Cerebellar nuclear complex (tissue), 1 donor: Measurements from ENCODE around the gene RIN3.

Source experiments
- DNase-seq, 2 experiments: peaks; one replicate each; lab custom pipeline; 2025; lab: John Stamatoyannopoulos, UW

Gene RIN3

DNA sequence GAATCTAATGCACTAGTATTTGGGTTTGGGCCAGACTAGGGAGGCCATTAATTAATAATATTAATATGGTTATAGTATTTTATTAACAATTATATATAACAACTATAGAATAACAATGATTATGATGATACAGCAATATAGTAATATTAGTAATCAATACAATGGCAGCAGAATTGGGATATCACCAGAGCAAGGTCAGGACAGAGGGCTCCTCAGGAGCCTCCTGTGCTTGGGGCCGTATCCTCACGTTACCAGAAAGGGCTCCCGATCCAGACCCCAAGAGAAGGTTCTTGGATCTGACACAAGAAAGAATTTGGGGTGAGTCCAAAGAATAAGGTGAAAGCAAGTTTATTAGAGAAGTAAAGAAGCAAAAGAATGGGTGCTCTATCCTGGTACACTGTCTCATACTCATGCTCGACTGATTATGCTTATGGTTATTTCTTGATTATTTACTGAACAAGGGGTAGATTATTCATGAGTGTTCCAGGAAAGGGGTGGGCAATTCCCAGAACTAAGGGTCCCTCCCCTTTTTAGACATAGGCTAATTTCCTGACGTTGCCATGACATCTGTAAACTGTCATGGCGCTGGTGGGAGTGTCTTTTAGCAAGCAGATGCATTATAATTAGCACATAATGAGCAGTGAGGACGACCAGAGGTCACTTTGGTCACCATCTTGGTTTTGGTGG, 61.6 kb downstream of the RIN3 start:
- DNase-seq: no peak

DNA sequence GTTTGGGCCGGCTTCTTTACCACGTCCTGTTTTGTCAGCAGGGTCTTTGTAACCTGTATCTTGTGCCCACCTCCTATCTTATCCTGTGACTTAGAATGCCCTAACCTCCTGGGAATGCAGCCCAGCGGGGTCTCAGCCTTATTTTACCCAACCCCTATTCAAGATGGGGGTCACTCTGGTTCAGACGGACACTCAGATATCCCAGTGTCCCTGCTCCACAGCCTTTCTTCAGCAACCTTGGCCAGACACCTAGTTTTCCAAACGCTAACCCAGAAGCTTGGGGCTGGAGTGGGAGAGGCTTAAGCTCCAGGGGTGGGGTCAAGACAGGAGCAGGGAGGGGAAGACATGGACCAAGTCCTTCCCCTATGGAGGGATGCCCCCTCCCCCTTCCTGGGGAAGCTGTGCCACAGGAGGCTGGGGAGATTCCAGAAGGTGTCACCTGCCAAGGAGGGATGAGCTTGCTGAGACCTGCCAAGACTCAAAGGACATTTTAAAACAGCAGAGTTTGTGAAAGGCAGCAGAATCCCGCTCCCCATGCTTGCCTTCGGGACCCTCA, 62.2 kb downstream of the RIN3 start:
- DNase-seq: no peak

- DNase-seq: no peak
Measured at GRCh38 chr14:92577321-92577742, 63.8 kb downstream of the RIN3 start.

DNA sequence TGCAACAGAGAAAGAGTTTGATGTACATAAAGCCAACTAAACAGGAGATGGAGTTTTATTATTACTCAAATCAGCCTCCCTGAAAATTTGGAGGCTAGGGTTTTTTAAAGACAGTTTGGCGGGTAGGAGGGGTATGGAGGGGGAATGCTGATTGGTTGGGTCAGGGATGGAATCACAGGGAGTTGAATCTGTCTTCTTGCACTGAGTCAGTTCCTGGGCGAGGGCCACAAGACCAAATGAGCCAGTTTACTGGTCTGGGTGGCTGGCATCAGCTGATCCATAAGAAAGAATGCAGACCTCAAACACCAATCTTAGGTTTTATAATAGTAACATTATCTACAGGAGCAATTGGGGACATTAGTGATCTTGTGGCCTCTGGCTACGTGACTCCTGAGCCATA, 64.9 kb downstream of the RIN3 start:
- DNase-seq: no peak

DNA sequence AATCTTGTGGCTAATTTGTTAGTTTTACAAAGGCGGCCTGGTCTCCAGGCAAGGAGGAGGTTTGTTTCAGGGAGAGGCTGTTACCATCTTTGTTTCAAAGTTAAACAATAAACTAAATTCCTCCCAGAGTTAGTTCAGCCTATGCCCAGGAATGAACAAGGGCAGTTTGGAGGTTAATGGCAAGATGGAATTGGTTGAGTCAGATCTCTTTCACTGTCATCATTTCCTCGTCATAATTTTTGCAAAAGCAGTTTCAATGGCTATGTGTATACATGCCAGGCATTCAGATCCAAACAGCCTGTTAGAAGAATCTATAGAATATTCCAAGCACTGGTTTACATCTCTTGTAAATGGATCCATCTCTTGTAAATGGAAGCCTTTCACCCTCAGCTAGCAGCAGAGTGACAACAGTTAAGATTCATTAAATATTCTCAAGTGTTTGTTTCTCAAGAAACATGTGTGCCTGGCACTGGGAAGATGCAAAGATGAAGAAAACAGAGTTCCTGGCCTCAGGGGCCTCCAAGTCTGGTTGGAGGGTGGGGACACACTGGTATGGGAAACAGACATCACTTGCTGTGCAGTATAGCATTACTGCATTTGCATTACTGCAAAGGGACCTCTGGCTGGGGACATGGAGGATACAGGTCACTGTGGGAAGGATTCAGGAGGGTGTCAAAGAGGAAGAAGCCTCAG, 65.8 kb downstream of the RIN3 start:
- no peak for DNase-seq

DNA sequence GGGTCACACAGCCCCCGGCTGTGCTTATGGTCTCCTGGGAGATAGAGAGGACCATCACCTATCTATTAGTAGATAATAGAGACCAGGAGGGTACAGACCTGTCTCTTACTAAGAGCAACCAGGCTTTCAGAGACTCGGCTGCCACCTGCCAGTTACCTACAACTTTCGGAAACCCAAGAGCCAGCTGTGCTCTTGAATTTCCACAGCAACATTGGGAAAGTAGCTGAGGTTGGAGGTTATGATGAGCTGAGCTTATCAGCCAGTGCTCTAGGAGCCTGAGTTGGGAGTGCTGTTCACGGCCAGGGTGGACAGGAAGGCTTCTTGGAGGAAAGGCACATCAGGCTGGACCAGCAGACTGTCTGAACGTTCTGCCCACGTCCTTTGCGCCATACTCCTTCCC, 67.6 kb downstream of the RIN3 start:
- no peak for DNase-seq

DNA sequence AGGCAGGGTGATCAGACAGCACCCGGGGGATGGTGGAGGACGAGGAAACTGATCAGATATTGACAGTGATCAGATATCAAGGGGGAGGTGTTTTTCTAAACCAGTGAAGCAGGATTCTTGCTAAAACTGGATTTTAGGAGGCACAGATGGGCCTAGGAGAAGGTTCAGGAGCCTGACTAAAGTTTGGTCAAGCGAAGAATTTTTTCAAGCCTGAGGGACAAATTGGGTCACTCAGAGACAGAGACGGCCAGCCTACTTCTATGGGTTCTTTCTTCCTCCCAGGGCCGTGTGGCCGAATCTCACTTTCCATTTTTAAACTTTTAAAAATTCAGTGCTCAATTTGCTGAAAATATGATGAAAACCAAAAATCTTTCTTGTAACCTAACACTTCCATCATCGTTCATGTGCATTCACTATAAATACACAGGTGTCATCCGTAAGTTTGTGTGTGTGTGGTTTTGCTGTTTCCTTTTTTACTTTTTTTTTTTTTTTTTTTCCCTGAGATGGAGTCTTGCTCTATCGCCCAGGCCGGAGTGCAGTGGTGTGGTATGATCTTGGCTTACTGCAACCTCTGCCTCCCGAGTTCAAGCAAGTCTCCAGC, 68.5 kb downstream of the RIN3 start:
- no peak for DNase-seq

- no peak for DNase-seq
Measured at GRCh38 chr14:92582706-92583452, 69.3 kb downstream of the RIN3 start.

GRCh38 chr14:92584220-92584619, 70.6 kb downstream of the RIN3 start:
- DNase-seq: no peak

DNA sequence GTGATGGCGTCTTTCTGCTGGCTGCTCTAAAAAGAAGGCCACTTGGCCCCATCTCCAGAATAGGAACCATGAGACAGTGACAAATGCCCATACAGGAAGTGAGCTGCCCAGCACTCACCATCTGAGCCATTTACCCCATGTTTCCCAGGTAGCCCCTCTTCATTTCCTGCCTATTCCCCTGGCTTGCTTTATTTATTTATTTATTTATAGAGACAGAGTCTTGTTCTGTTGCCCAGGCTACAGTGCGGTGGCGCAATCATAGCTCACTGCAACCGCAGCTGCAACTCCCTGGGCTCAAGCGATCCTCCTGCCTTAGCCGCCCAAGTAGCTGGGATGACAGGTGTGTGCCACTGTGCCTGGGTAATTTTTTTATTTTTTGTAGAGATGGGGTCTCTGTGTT, 71.2 kb downstream of the RIN3 start:
- DNase-seq: no peak

DNA sequence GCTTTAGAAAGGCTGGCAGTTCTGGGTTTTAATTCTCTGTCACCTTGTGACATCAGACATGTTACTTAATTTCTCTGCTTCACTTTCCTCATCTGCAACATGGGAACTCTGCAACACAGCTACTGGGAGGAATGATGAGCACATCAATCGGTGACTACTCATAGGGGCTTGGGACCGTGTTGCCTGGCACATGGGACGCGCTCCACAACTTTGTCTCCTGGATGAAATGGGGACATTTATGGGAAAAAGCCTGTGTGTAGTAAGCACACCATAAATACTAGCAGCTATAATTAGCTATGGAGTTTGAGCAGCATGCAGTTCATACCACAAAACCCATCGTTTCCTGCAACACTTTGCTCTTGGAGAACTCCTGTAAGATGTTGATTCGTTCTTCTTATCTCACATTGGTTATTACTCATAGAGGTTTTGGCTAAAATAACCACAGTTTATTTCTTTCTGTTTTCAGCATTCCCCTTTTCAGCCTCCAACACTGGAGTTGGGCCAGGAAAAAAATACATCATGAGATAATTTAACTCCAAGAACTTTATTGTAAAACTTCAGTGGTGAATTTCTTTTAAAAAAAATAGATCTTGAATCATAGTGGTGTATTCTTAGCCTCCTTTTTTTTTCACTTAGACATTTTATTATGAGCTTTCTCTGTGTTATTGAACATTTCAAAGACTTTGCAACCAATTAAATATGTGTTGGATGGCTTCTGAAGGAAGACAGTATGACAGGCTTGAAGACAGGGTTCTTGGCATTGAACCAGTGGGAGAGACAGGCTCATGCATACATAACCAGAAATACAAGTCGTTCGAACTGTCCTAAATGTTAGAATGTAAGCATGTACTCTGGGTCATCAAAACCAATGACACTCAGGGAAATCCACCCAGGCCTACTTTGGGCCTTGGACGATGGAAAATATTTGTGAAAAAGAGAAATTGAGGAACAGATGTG, 72.7 kb downstream of the RIN3 start:
- DNase-seq: no peak

DNA sequence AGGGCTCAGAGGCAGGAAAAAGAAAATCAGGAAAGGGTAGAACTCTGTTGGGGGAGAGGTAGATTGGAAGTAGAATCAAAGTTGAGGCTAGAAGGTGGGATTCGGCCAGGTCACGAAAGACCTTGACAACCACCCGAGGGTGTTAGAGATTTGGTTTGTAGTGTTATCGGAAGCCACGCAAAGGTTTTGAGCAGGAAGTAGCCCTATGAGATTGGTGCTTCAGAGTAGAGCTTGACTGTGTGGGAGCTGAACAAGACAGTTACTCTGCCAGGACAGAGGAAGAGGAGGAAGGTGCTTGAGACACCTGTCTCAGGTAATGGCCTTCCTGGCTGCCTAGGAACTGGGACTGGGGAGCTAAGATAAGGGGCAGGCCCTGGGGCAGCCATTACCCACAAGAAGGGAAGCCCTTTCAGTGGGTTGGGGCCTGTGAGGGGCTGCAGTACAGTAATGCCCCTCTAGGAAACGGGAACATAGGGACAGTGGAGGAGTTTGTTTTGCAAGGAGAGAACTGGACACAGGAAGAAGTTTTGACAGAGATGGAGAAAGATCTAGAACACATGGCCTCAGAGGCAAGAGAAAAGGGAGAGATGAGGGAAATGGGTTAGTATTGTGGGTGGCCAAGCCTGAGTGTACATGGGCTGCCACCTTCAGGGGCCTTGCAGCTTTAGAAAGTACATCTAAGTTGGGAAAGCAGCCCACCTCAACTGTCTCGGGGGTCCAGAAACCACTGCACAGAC, 73.5 kb downstream of the RIN3 start:
- no peak for DNase-seq

DNA sequence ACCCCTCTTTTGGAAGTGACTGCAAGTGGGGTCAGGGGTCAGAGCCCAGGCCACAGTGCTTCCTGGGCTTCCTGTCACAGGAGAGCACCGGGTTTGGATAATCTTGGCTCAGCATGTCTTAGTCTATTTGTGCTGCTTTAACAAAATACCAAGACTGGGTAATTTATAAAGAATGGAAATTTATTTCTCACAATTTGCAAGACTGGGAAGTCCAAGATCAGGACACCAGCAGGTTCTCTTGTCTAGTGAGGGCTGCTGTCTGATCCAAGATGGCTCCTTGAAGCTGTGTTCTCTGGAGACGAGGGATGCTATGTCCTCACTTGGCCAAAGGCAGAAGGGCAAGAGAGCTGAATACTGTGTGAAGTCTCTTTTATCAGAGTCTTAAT, 74.1 kb downstream of the RIN3 start:
- DNase-seq: no peak

GRCh38 chr14:92589213-92589852, 75.8 kb downstream of the RIN3 start:
- no peak for DNase-seq

DNA sequence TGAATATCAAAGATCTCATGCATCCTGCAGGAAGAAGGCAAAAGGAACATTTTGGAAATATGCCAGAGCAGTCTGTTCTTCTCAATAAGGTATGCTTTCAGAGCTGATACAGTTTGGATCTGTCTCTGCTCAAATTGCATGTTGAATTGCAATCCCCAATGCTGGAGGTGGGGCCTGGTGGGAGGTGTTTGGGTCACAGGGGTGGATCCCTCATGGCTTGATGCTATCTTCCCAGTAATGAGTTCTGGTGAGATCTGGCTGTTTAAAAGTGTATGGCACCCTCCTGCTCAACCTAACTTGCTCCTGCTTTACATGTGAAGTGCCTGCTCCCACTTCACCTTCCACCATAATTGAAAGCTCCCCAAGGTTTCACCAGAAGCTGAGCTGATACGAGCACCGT, 76.6 kb downstream of the RIN3 start:
- no peak for DNase-seq

- DNase-seq: no peak
Measured at GRCh38 chr14:92590941-92591340, 77.4 kb downstream of the RIN3 start.

DNA sequence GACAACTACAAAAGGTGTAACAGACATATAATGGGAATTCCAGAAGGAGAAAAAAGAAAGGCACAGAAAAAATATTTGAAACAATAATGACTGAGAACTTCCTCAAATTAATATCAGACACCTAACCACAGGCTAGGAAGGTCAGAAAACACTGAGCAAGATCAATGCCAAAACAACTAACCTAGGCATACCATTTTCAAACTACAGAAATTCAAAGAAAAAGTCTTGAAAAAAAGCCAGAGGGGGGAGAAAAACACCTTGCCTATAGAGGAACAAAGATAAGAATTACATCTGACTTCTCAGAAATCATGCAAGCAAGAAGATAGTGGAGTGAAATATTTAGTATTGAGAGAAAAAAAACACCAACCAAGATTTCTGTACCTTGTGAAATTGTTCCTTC, 77.8 kb downstream of the RIN3 start:
- no peak for DNase-seq

DNA sequence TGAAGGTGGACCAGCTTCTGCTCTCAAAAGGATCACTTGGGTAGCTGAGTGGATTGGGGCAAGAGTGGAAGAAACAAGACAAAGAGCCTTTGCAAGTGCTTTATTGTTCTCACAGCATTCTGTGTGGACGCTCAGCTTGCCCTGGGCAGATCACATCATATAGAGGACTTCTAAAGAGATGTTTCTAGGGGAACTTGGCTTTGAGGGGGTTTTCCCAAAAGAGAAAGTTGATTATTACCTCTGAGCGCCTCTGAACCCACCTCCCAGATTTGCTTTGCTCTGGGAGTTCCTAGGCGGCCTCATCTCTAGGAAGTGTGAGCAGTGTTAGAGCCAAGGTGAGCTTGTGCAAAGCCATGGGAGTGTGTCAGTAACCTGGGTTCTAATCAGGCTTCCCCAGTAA, 81.7 kb downstream of the RIN3 start:
- no peak for DNase-seq

DNA sequence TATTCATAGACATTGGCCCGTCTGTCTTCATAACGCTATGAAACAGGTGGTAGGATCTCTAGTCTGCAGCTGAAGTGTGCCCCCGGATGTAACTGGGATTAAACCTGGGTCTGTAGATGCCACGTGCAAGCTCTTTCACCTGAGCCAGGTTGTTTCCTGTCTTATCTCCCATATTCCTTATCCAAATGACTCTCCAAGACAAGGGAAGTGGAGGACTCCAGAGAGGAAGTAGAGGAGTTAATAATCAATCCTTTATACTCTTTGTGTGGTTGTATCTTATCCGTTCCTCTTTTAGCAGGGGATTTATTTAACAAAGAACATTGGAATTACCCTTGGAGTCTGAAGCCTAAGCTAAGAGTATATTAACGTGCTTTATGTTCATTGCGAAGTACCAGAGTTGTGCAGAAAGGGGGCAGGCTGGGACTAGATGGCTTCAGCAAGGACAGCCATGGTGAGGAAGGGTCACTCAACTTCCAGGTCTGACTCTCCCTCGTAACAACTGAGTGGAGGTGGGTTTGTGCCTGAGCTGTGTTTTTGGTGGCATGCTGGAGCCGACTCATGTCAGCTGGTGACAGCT, 82.8 kb downstream of the RIN3 start:
- no peak for DNase-seq
